GM19240 (cell line): ENCODE data around the gene KLHL3.

Source experiments
- DNase-seq: peaks from one replicate; pipeline ENCODE4 v3.0.0; 2011; ENCODE audit warnings: low spot score; ENCODE audit not compliant: insufficient read length

The KLHL3 gene

DNA sequence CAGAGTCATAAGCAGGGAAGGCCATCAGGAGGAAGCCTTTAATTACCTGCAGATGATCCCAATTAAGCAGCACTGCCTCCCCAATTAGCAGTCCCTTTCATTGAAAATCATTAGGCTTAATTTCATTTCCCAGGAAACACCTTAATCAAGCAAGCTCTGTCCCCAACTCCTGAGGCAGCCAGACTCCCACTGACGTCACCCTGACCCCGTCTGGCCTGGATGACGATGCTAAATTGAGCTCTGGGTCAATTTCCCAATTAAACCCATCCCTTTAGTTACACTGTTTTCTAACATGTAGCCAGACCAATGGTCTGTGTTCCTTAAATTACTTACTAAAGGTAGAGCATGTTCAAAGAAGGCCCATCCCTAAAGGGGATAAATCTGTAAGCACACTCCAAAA, 152.8 kb downstream of the KLHL3 start:
- DNase-seq = no peak

DNA sequence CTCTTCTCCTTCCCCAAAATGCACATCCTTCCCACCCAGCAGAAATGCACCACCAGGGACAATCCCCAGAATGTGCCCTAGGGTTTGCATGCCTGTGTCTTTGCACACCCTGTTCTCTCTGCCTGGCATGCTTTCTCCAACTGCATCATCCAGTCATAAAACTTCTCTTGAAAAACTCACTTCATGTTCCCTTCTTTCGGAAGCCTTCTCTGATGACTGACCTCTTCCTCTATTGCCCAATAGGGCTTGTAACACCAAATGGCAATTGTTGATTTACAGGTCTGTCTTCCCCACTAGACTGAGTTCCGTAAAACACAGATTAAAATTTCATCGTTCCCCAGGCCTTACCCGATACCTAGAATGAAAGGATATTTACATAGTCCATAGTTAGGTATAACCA, 153.7 kb downstream of the KLHL3 start:
- no peak for DNase-seq

GRCh38 chr5:137581776-137582175, 154.1 kb downstream of the KLHL3 start:
- no peak for DNase-seq

GRCh38 chr5:137580030-137580429, 155.9 kb downstream of the KLHL3 start:
- no peak for DNase-seq

DNA sequence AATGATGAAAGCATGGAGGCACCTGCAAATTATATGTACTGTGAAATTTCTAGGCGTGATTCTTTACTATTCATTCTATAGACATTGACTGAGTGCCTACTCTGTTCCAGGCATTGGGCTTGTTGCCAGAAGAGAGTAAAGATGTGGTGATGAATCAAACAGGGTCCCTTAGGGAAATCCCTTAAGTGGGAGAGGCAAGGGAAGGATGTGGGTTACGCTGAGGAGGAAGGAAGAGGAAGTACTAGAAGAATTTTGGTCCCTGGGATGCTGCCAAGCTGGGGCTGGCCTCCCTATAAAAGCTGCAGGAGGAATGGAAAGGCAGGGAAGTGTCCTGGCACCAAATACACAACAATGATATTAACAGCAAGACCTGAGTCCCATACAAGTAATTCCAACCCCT, 160.0 kb downstream of the KLHL3 start:
- DNase-seq = no peak

- no peak for DNase-seq
Measured at GRCh38 chr5:137575211-137575610, 160.7 kb downstream of the KLHL3 start.

- no peak for DNase-seq
Measured at GRCh38 chr5:137573376-137573775, 162.5 kb downstream of the KLHL3 start.

DNA sequence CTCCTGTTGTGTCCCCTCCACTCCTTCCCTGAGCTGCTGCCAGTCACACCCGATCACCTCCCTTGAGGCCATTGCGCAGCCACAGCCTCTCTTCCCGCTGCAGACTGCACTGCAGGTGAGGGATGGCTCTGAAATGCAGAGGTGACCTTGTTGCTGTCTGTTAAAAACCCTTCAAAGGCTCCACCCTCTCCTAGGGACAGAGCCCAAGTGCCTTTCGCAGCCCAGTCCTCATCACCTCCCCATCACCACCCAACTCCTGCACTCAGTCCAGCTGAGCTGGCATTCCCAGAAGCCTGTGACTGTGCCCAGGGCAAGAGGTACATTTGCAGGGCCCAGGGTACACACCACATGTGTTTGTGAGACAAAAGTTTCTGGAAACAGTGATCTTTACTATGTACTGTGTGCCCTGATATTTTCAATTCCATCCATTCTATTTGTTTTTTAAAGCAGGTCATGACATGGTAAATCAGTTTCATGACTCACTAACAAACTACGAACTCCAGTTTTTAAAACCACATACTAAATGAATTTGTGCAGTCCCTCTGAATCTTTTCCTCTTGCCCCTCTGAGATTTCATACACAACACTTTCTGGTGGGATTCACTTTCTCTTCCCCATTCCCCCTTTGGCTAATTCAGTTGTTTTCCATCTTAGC, 163.7 kb downstream of the KLHL3 start:
- DNase-seq = no peak

DNA sequence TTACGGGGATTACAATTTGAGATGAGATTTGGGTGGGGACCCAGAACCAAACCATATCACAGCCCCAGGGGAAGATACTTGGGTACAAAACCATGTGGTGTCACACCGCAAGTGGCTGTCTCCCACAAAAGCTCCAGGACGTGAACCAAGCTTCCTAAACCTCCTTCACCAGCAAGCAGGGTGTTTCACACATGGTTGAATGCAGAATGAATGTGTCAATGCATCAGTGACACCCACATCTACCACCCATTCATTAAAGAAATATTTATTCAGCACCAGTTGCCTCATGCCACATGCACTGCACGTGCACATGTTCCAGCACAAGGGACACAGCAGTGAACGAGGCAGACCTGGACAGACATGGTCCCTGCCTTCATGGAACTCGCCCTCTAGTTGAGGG, 165.8 kb downstream of the KLHL3 start:
- no peak for DNase-seq
